Kidney (tissue), 14 donors: ENCODE measurements around the gene MBNL3. TPM values are rescaled to one million over a fixed set of nuclear protein-coding genes. Genes with fewer than 3 reads are reported as not detected.

Experiments used
- DNase-seq, 5 donors: peaks; one replicate each; pipeline ENCODE4 v3.0.0-alpha.2; 2013 to 2020
- FAIRE-seq: peaks from 2 replicates; lab custom pipeline; 2012; peaks lifted over from hg19 to GRCh38; lab: Jason Lieb, UNC
- H3K27ac ChIP-seq, 2 donors: one replicate each; pipeline ENCODE4 v1.7.0; 2013; ENCODE audit warnings: low read depth in 2 of 2, low read length in 2 of 2, inconsistent platforms in 1 of 2
- H3K27me3 ChIP-seq: one replicate; pipeline ENCODE4 v1.7.1; 2013; ENCODE audit warnings: low read length, inconsistent platforms; ENCODE audit not compliant: control insufficient read depth, insufficient read depth
- H3K36me3 ChIP-seq, 3 donors: one replicate each; pipeline versions ENCODE4 v1.7.0 to v1.7.1; 2013; ENCODE audit warnings: low read length in 3 of 3, control low read depth in 1 of 3, inconsistent platforms in 1 of 3; ENCODE audit not compliant: insufficient read depth in 3 of 3, control insufficient read depth in 2 of 3
- H3K4me1 ChIP-seq, 3 donors: one replicate each; pipeline versions ENCODE4 v1.7.0 to v1.7.1; 2013; ENCODE audit warnings: low read length in 3 of 3, inconsistent platforms in 1 of 3, low read depth in 1 of 3; ENCODE audit not compliant: control insufficient read depth in 2 of 3, insufficient read depth in 2 of 3
- H3K4me3 ChIP-seq, 3 donors: one replicate each; pipeline versions ENCODE4 v1.7.0 to v1.8.1; 2013; ENCODE audit warnings: low read length in 3 of 3, control low read depth in 1 of 3, inconsistent platforms in 1 of 3
- H3K9ac ChIP-seq, 3 donors: one replicate each; pipeline versions ENCODE4 v1.7.0 to v1.7.1; 2013; ENCODE audit warnings: low read length in 3 of 3, control low read depth in 1 of 3, inconsistent platforms in 1 of 3
- H3K9me3 ChIP-seq, 3 donors: one replicate each; pipeline versions ENCODE4 v1.7.0 to v1.7.1; 2013; ENCODE audit warnings: low read length in 3 of 3, control low read depth in 1 of 3, inconsistent platforms in 1 of 3; ENCODE audit not compliant: control insufficient read depth in 2 of 3, insufficient read depth in 1 of 3
- intact Hi-C: fragments of 100-400 bp; cut with DNase I; formaldehyde crosslinking; loops from one replicate; pipeline ENCODE4 v1.11.1; 2022
- polyA plus RNA-seq: library from polyadenylated mRNA; stranded (reverse); fragments of 350-450 nt; fragmentation: Illumina TruSeq; extraction: RNeasy Lipid Tissue Mini Kit (QIAGEN cat#74804); gene quantifications from one replicate; pipeline ENCODE4 v1.2.3, GENCODE V29; 2014; ENCODE audit warnings: low read depth, low replicate concordance; ENCODE audit not compliant: insufficient read depth
- total RNA-seq: library from RNA; stranded (reverse); fragmentation: NEBNext Ultra II Directional; extraction: Animal tissue kit (Norgen Biotek cat#: 25700); gene quantifications from one replicate; pipeline ENCODE4 v1.2.1, GENCODE V29; 2021
- TF ChIP-seq, protein P1 (sequence below): IDR thresholded peaks from 3 replicates; pipeline ENCODE4 v1.5.1; 2012; ENCODE audit warnings: mild to moderate bottlenecking, moderate library complexity, borderline replicate concordance; ENCODE audit not compliant: insufficient read depth; ENCODE audit errors: extremely low read depth
- donor health status: control.
- donor health status: control.
- donor health status: control.
- donor health status: control.
- donor health status: control.
- donor health status: DM: yes; HTN: yes; CAD: no.
- donor health status: Normal renal cell carcinoma (clear cell type).

The MBNL3 gene
- total and polyA plus RNA-seq, 2 donors from 2014 or later, result 3.3 to 34.5 TPM

DNA sequence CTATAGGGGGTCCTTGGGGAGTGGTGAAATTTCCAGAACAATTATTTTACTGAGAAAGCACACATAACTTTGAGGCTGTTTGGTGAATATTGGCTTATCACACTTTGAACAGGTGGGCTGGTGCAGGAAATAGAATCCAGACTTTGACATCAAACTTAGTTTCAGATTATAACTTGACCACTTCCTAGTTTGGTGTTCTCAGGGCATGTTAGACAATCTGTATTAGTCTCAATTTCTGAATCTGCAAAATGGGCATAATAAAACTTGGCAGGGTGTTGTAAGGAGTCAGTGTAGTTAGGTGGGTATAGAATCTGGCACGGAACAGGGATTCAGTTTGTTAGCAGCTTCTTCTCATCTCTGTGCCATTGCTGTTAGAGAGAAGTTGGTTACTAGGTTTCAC lies 43.3 kb upstream of the MBNL3 start:
- no peaks in the 10 kb centered on the region for H3K36me3 ChIP-seq
- no peak overlapping the region for H3K9ac ChIP-seq
- no peaks in the 10 kb centered on the region for H3K9me3 ChIP-seq
- DNase-seq (no peak), FAIRE-seq (no peak)
- H3K4me1 ChIP-seq, result no peaks in the 10 kb centered on the region
- TF ChIP-seq, protein P1, sequence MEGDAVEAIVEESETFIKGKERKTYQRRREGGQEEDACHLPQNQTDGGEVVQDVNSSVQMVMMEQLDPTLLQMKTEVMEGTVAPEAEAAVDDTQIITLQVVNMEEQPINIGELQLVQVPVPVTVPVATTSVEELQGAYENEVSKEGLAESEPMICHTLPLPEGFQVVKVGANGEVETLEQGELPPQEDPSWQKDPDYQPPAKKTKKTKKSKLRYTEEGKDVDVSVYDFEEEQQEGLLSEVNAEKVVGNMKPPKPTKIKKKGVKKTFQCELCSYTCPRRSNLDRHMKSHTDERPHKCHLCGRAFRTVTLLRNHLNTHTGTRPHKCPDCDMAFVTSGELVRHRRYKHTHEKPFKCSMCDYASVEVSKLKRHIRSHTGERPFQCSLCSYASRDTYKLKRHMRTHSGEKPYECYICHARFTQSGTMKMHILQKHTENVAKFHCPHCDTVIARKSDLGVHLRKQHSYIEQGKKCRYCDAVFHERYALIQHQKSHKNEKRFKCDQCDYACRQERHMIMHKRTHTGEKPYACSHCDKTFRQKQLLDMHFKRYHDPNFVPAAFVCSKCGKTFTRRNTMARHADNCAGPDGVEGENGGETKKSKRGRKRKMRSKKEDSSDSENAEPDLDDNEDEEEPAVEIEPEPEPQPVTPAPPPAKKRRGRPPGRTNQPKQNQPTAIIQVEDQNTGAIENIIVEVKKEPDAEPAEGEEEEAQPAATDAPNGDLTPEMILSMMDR, result no peak
- peaks cover 8% of the 10 kb centered on the region for H3K27me3 ChIP-seq
- no peak overlapping the region for H3K27ac ChIP-seq
- no peak overlapping the region for H3K4me3 ChIP-seq
- intact Hi-C loops, result no loop called here

DNA sequence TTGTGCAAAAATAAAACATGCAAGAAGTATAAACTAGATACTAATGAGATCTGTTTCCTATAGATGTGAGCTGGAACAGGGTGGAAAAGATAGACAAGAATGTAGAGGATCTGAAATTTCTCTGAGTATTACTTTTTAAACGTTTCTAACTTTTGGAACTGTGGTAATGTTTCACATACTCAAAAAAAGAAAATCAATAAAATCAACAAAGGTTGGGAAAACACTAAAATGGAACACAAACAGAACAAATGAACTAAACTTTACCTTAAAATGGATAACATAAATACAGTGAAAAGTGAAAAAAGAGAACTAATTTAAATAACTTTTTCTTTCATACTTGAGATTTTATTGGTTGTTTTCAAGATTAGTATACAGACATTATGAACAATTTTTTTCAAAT lies 32.0 kb upstream of the MBNL3 start:
- DNase-seq, result no peak
- Histone ChIP-seq H3K9ac (no peak overlapping the region), H3K9me3 (no peaks in the 10 kb centered on the region), H3K4me1 (no peaks in the 10 kb centered on the region), H3K36me3 (no peaks in the 10 kb centered on the region), H3K27ac (no peak overlapping the region), H3K4me3 (no peak overlapping the region), H3K27me3 (no peaks in the 10 kb centered on the region)
- TF ChIP-seq, protein P1, result no peak
- intact Hi-C loops, result no loop called here
- peak; percentile 87 for FAIRE-seq

DNA sequence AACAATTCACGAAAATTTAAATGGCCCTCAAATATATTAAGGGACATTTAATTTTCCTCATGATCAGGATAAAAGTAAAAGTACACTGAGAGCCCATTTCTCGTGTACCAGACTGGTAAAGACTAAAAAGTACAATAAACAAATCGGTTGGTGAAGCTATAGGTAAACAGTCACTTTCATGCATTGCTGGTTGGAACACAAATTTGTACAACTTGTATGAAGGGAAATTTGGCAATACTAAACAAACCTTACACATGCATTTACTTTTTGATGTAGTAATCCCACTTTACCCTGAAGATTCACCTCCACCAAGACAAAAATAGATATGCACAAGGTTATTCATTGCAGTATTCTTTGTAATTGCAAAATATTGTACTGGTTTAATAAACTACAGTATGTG lies 31.4 kb upstream of the MBNL3 start:
- no peaks in the 10 kb centered on the region for H3K9me3 ChIP-seq
- no peak overlapping the region for H3K9ac ChIP-seq
- no peak overlapping the region for H3K27ac ChIP-seq
- H3K4me3 ChIP-seq, result no peak overlapping the region
- FAIRE-seq, result peak; percentile 23
- no peaks in the 10 kb centered on the region for H3K27me3 ChIP-seq
- intact Hi-C loops, result no loop called here
- H3K4me1 ChIP-seq, result no peaks in the 10 kb centered on the region
- TF ChIP-seq, protein P1, result no peak
- no peaks in the 10 kb centered on the region for H3K36me3 ChIP-seq
- DNase-seq, result no peak

DNA sequence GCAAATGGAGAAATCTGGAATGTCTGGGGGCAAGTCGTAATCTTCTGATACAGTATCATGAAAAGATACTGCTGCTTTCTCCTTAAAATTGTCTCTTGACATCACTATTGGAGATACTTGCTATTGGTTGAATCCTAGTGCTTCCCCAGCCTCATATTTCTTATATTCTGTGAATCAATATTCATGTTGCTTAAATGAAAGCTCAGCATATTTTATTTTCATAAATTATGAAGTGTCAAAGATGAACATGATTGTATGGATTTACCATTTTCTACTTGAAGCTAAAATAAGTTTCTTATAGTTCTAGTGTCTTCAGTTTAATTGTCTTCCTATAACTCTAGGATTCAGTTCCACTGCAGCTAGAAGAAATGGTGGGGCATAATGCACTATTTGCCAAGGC lies 29.6 kb upstream of the MBNL3 start:
- FAIRE-seq, result no peak
- H3K9ac ChIP-seq, result no peak overlapping the region

More for the DNA sequence above, 29.6 kb upstream of the MBNL3 start:
- no peaks in the 10 kb centered on the region for H3K27me3 ChIP-seq
- H3K9me3 ChIP-seq, result no peaks in the 10 kb centered on the region
- TF ChIP-seq, protein P1, result no peak
- DNase-seq, result no peak
- intact Hi-C loops, result no loop called here
- no peak overlapping the region for H3K4me3 ChIP-seq
- no peak overlapping the region for H3K27ac ChIP-seq
- H3K4me1 ChIP-seq, result no peaks in the 10 kb centered on the region
- no peaks in the 10 kb centered on the region for H3K36me3 ChIP-seq
